GM21825 (cell line): ENCODE data around the gene WDR7.

Experiments used
- ATAC-seq: cut with Tn5 transposase; IDR thresholded peaks from one replicate; pipeline ENCODE4 v1.9.1; 2021; ENCODE audit warnings: mild to moderate bottlenecking, moderate library complexity; ENCODE audit not compliant: unreplicated experiment

WDR7 gene

GRCh38 chr18:57063601-57064103, 412.5 kb downstream of the WDR7 start:
- ATAC-seq: no peak

GRCh38 chr18:57073501-57074187, 422.5 kb downstream of the WDR7 start:
- no peak for ATAC-seq

- no peak for ATAC-seq
These were observed 424.7 kb downstream of the WDR7 start for GRCh38 chr18:57075716-57076400.

- no peak for ATAC-seq
These were observed 426.0 kb downstream of the WDR7 start for GRCh38 chr18:57077005-57077765.

DNA sequence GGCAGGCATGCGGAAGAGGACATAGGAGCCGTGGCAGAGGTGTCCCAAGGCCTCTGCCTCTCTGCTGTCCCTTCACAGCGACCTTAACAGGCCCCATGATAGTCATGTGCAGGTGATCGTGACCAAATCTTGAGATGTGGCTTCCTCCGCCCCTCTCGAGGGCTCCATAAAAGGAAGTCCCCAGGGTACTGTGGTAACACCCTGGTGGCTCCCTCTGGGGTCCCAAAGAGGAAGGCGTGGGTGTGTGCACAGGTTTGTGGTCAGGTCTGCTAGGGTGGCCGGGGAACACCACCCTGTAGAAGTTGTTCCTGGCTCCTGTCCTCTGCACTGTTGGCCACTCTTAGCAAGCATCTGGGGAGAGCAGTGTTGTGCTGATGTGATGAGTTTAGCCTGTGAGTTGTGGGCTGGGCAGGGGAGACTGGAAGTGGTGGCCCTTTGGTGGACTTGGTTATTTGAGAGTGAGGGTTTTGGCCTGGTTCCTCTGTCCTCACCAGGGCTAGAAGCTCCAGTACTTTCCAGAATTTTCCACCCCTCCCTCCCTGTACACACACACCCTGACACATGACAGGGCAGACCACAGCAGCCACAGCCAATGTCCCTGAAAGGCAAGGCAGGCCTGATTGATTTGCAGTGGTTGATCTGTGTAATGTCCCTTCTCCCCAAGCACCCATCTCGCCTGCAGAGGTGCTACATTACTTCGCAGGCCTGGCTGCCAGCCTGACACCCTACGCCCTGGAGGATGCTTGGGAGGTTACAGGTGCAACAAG, 426.8 kb downstream of the WDR7 start:
- ATAC-seq: peak; percentile 90

DNA sequence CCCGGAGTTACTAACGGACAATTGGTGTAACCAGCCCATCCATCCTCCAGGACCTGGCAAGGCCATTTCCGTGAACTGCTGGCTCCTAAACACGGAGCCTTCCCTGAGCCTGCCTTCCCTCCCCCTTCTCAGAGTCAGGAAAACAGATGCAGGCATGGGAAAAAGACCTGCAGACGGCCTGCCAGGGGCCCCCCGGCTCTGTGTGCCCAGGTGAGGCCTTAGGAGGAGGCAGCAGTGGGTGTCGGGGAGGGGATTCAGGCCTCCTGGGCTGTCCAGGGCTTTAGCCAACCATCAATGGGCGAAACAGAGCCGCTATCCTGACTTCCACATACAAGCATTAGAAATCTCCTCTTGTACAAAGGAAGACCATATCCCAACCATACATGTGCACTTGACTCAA, 427.5 kb downstream of the WDR7 start:
- no peak for ATAC-seq

DNA sequence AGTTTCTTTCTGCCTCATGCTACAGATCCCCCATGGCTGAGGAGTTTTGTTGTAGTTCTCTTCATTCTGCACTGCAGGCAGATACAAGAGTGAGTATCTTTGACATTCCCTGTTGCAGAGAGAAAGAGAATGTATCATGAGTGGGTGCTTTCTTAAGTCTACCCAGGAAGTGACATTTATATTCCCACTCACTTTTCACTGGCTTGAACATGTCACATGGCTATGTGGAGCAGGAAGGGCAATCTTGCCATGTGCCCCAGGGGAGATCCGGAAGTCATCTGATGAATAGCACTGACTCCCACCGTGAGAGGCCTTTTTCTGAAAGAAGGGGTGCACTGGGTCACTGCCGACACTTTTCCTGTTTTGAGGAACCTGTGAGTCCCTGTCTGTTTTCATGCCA, 429.3 kb downstream of the WDR7 start:
- no peak for ATAC-seq

GRCh38 chr18:57081899-57082298, 430.7 kb downstream of the WDR7 start:
- ATAC-seq: no peak

- no peak for ATAC-seq
These were observed 432.3 kb downstream of the WDR7 start for GRCh38 chr18:57083485-57083884.

DNA sequence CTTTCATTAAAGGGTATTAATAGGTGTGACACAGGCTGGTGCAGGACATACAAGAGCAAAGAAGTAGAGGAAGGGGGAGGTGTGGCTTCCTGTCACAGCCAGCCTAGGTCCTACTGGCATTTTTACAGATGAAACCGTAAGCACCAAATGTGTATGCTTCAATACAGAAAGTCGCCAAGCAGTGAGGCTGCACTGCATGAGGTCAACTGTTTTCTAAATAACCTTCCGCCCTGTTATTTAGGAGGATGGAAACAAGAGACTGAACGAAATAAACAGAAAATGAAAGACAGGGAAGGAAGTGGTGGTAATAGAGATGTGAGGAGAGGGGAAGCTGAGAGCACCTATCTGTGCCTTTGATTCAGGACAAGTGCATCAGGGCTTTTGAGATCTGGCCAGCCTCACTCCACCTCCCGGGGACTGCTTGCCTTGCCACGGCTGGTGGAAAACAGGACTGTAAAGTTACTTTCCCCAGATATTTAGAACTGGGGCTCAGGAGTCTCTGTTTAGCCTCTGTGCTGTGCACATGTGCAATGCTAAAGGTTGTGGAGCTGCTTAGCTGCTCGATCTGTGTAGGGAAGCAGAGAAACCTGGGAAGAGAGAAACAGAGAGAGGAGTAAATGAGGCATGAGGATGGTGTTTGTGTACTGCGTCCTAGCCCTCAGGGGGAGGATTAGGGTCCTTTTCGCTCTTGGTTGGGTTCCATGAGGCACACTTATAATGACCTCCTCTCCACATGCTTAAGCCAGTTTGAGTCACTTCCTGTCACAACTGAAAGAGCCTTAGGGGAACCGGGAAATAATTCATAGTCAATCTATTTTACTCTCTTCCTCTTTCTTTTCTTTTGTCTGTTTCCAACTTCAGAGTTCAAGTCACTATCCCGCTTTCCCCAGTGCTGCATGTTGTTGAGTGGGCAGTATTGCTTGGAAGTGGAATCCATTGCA, 433.4 kb downstream of the WDR7 start:
- ATAC-seq: peak; percentile 75

- ATAC-seq: no peak
These were observed 434.2 kb downstream of the WDR7 start for GRCh38 chr18:57085371-57085770.

- ATAC-seq: no peak
These were observed 435.0 kb downstream of the WDR7 start for GRCh38 chr18:57086163-57086562.
